Measurements from ENCODE around the gene NR2C2.

NR2C2 gene

DNA sequence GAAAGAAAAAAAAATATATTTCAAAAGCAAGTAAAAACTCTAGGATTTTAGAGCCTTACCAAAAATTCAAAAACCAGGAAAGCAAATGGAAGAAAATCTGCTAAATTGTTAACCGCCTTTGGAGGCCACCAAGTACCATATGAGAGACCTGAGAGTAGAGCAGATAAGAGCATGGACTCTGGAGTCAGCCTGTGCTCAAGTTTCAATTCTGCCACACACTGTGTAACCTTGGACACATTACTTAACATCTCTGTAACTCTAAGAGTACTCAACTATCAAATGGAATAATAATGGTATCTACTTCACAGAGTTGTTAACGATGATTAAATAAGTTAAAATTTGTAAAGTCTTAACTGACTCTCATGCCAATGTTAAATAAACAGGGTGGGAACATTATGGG is 138.9 kb downstream of the NR2C2 start:
- H3F3A ChIP-seq (ENCODE audit: insufficient read depth) = no peaks in the 10 kb centered on the region
- no peak overlapping the region for H2AFZ ChIP-seq (ENCODE audit: low read depth, low read length, severe bottlenecking)
- no peak overlapping the region for H3K27ac ChIP-seq (ENCODE audit: low read depth, low read length)
- H3K79me2 ChIP-seq (ENCODE audit: insufficient read depth, low read length) = no peaks in the 10 kb centered on the region
- no peak overlapping the region for H3K4me2 ChIP-seq (ENCODE audit: low read depth, low read length, poor library complexity, severe bottlenecking)
- H3K27me3 ChIP-seq (ENCODE audit: low read length) = no peaks in the 10 kb centered on the region
- H3K9ac ChIP-seq (ENCODE audit: low read length) = no peak overlapping the region
- H3K9me3 ChIP-seq (ENCODE audit: insufficient read depth, low read length) = no peaks in the 10 kb centered on the region
- no peaks in the 10 kb centered on the region for H4K20me1 ChIP-seq (ENCODE audit: low read depth, low read length)
- no peak overlapping the region for H3K4me3 ChIP-seq (ENCODE audit: insufficient read depth, low read length, poor library complexity, severe bottlenecking)
- TF ChIP-seq, protein P1, sequence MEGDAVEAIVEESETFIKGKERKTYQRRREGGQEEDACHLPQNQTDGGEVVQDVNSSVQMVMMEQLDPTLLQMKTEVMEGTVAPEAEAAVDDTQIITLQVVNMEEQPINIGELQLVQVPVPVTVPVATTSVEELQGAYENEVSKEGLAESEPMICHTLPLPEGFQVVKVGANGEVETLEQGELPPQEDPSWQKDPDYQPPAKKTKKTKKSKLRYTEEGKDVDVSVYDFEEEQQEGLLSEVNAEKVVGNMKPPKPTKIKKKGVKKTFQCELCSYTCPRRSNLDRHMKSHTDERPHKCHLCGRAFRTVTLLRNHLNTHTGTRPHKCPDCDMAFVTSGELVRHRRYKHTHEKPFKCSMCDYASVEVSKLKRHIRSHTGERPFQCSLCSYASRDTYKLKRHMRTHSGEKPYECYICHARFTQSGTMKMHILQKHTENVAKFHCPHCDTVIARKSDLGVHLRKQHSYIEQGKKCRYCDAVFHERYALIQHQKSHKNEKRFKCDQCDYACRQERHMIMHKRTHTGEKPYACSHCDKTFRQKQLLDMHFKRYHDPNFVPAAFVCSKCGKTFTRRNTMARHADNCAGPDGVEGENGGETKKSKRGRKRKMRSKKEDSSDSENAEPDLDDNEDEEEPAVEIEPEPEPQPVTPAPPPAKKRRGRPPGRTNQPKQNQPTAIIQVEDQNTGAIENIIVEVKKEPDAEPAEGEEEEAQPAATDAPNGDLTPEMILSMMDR (IDR thresholded peaks at IDR 0.05; ENCODE audit: insufficient read depth, low read length, poor library complexity, severe bottlenecking) = no peak
- no peak for TF ChIP-seq EZH2phosphoT487 (conservative IDR thresholded peaks at IDR 0.05; ENCODE audit: low read length)
- no peaks in the 10 kb centered on the region for H3K9me2 ChIP-seq (replicated peaks; ENCODE audit: insufficient read depth, low read length)
- peaks cover 10% of the 10 kb centered on the region; the same call in 1 of the 2 replicates for H3K36me3 ChIP-seq (ENCODE audit: low read length)

DNA sequence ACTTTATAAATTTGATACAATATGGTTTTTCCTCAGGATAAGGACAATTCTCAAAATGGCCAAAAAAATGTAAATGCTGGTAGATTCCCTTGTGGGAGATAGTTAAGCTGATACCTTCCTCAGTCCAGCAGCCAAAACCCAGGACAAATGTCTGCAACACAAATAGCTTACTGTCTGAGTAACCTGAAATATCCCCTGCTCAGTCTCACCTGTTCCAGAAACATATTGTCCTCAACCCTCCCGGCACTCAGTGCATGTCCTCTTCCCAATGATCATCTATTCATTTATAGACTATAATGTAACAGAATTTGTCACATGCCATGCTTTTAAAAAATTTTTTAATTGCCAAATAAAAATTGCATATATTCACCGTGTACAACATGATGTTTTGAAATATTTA is 139.3 kb downstream of the NR2C2 start:
- TF ChIP-seq, protein P1 (IDR thresholded peaks at IDR 0.05; ENCODE audit: insufficient read depth, low read length, poor library complexity, severe bottlenecking) = no peak
- no peak for TF ChIP-seq EZH2phosphoT487 (conservative IDR thresholded peaks at IDR 0.05; ENCODE audit: low read length)
- H3F3A ChIP-seq (ENCODE audit: insufficient read depth) = no peaks in the 10 kb centered on the region
- no peaks in the 10 kb centered on the region for H3K79me2 ChIP-seq (ENCODE audit: insufficient read depth, low read length)
- H3K9me2 ChIP-seq (replicated peaks; ENCODE audit: insufficient read depth, low read length) = no peaks in the 10 kb centered on the region
- no peak overlapping the region for H2AFZ ChIP-seq (ENCODE audit: low read depth, low read length, severe bottlenecking)
- H3K27me3 ChIP-seq (ENCODE audit: low read length) = no peaks in the 10 kb centered on the region
- H3K4me2 ChIP-seq (ENCODE audit: low read depth, low read length, poor library complexity, severe bottlenecking) = no peak overlapping the region
- H3K27ac ChIP-seq (ENCODE audit: low read depth, low read length) = no peak overlapping the region
- no peaks in the 10 kb centered on the region for H3K9me3 ChIP-seq (ENCODE audit: insufficient read depth, low read length)
- H3K4me3 ChIP-seq (ENCODE audit: insufficient read depth, low read length, poor library complexity, severe bottlenecking) = no peak overlapping the region
- H3K9ac ChIP-seq (ENCODE audit: low read length) = no peak overlapping the region
- H3K36me3 ChIP-seq (ENCODE audit: low read length) = peaks cover 10% of the 10 kb centered on the region; the same call in 1 of the 2 replicates
- H4K20me1 ChIP-seq (ENCODE audit: low read depth, low read length) = no peaks in the 10 kb centered on the region

DNA sequence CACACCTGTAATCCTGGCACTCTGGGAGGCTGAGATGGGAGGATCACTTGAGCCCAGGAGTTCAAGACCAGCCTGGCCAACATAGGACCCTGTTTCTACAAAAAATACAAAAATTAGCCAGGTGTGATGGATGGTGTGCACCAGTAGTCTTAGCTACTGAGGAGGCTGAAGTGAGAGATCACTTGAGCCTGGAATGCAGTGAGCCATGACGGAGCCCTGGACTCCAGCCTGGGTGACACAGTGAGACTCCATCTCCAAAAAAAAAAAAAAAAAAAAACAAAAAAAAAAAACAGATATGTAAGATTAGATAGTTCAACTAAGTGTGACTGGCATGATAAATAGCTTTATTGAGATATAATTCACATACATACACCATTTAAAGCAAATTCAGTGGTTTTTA is 141.8 kb downstream of the NR2C2 start:
- Histone ChIP-seq H3K36me3 (ENCODE audit: low read length) (peaks cover 13% of the 10 kb centered on the region; the same call in 1 of the 2 replicates), H3K79me2 (ENCODE audit: insufficient read depth, low read length) (no peaks in the 10 kb centered on the region), H3K9me2 (replicated peaks; ENCODE audit: insufficient read depth, low read length) (no peaks in the 10 kb centered on the region), H4K20me1 (ENCODE audit: low read depth, low read length) (no peaks in the 10 kb centered on the region), H3K27ac (ENCODE audit: low read depth, low read length) (no peak overlapping the region), H2AFZ (ENCODE audit: low read depth, low read length, severe bottlenecking) (no peak overlapping the region), H3K9ac (ENCODE audit: low read length) (no peak overlapping the region), H3F3A (ENCODE audit: insufficient read depth) (no peaks in the 10 kb centered on the region; the same call in 1 of the 2 replicates), H3K4me3 (ENCODE audit: insufficient read depth, low read length, poor library complexity, severe bottlenecking) (no peak overlapping the region), H3K27me3 (ENCODE audit: low read length) (no peaks in the 10 kb centered on the region), H3K4me2 (ENCODE audit: low read depth, low read length, poor library complexity, severe bottlenecking) (no peak overlapping the region), H3K9me3 (ENCODE audit: insufficient read depth, low read length) (no peaks in the 10 kb centered on the region)
- TF ChIP-seq EZH2phosphoT487 (conservative IDR thresholded peaks at IDR 0.05; ENCODE audit: low read length) = no peak
- TF ChIP-seq, protein P1 (IDR thresholded peaks at IDR 0.05; ENCODE audit: insufficient read depth, low read length, poor library complexity, severe bottlenecking) = no peak
